HEK293 (cell line): ENCODE data around the gene YWHAG.

ENCODE experiments used
- CTCF ChIA-PET: fragments of 350-600 bp; formaldehyde crosslinking; extraction: SDS; loops from one replicate; lab custom pipeline; 2021; ENCODE audit warnings: antibody characterized with exemption; lab: Yijun Ruan, JAX
- POLR2A ChIA-PET: fragments of 300-600 bp; formaldehyde crosslinking; extraction: SDS; loops from one replicate; lab custom pipeline; 2020; ENCODE audit warnings: antibody characterized with exemption, inconsistent platforms; lab: Yijun Ruan, JAX
- H3K27ac ChIP-seq: fragments of 200-500 bp; sonication (Bioruptor generic); 2 replicates; pipeline ENCODE4 v1.5.1; 2014; ENCODE audit warnings: low read depth, low read length, control low read depth, inconsistent platforms; ENCODE audit errors: extremely low read depth
- H3K36me3 ChIP-seq, 2 experiments: fragments of 200-500 bp in 1 of 2; sonication (Bioruptor generic) in 1 of 2; 1 replicate in 1 of 2; 2 replicates in 1 of 2; pipeline ENCODE4 v1.5.1; 2014 to 2017; ENCODE audit warnings: inconsistent platforms in 2 of 2, low read length in 2 of 2; ENCODE audit not compliant: control insufficient read depth in 2 of 2, insufficient read depth in 1 of 2
- H3K4me1 ChIP-seq: fragments of 200-500 bp; sonication (Bioruptor generic); 2 replicates; pipeline ENCODE4 v1.5.1; 2014; ENCODE audit warnings: mild to moderate bottlenecking, low read length, inconsistent platforms; ENCODE audit not compliant: control insufficient read depth, insufficient read depth
- H3K4me3 ChIP-seq: 2 replicates; pipeline ENCODE4 v1.5.1; 2011; ENCODE audit warnings: low read depth, mild to moderate bottlenecking, control low read depth, low read length, moderate library complexity
- H3K9me3 ChIP-seq: fragments of 200-500 bp; sonication (Bioruptor generic); 2 replicates; pipeline ENCODE4 v1.5.1; 2014; ENCODE audit warnings: low read depth, low read length, inconsistent platforms; ENCODE audit not compliant: control insufficient read depth, insufficient read depth
- GFI1B ChIP-seq: fragments of 450-650 bp; formaldehyde crosslinking; IDR thresholded peaks from 2 replicates; pipeline ENCODE4 v1.5.1; 2016; ENCODE audit warnings: missing biosample characterization, missing genetic modification characterization
- SP3 ChIP-seq: fragments of 450-650 bp; formaldehyde crosslinking; IDR thresholded peaks from 2 replicates; pipeline ENCODE4 v1.5.1; 2016; ENCODE audit warnings: missing biosample characterization, missing genetic modification characterization
- YY2 ChIP-seq: fragments of 450-650 bp; formaldehyde crosslinking; IDR thresholded peaks from 2 replicates; pipeline ENCODE4 v1.5.1; 2016; ENCODE audit warnings: missing biosample characterization, missing genetic modification characterization
- ZBTB17 ChIP-seq: fragments of 450-650 bp; formaldehyde crosslinking; IDR thresholded peaks from 2 replicates; pipeline ENCODE4 v1.5.1; 2016; ENCODE audit warnings: missing biosample characterization, missing genetic modification characterization
- ZBTB21 ChIP-seq: fragments of 450-650 bp; formaldehyde crosslinking; IDR thresholded peaks from 2 replicates; pipeline ENCODE4 v1.5.1; 2017; ENCODE audit warnings: missing biosample characterization, missing genetic modification characterization
- ZNF10 ChIP-seq: fragments of 450-650 bp; formaldehyde crosslinking; IDR thresholded peaks from 2 replicates; pipeline ENCODE4 v1.5.1; 2017; ENCODE audit warnings: missing biosample characterization, missing genetic modification characterization
- ZNF169 ChIP-seq: fragments of 450-650 bp; formaldehyde crosslinking; IDR thresholded peaks from 2 replicates; pipeline ENCODE4 v1.5.1; 2016; ENCODE audit warnings: missing biosample characterization, missing genetic modification characterization
- ZNF214 ChIP-seq: fragments of 450-650 bp; formaldehyde crosslinking; IDR thresholded peaks from 2 replicates; pipeline ENCODE4 v1.5.1; 2017; ENCODE audit warnings: missing biosample characterization, mild to moderate bottlenecking, missing genetic modification characterization, borderline replicate concordance
- ZNF248 ChIP-seq: fragments of 450-650 bp; formaldehyde crosslinking; IDR thresholded peaks from 2 replicates; pipeline ENCODE4 v1.5.1; 2017; ENCODE audit warnings: missing biosample characterization, missing genetic modification characterization
- ZNF394 ChIP-seq: fragments of 450-650 bp; formaldehyde crosslinking; IDR thresholded peaks from 2 replicates; pipeline ENCODE4 v1.5.1; 2016; ENCODE audit warnings: missing biosample characterization, missing genetic modification characterization, mild to moderate bottlenecking, moderate library complexity, borderline replicate concordance
- ZNF544 ChIP-seq: fragments of 450-650 bp; formaldehyde crosslinking; IDR thresholded peaks from 2 replicates; pipeline ENCODE4 v1.5.0; 2017; ENCODE audit warnings: missing biosample characterization, missing genetic modification characterization
- ZNF548 ChIP-seq: fragments of 450-650 bp; formaldehyde crosslinking; IDR thresholded peaks from 2 replicates; pipeline ENCODE4 v1.5.1; 2016; ENCODE audit warnings: missing biosample characterization, missing genetic modification characterization
- ZNF600 ChIP-seq: fragments of 450-650 bp; formaldehyde crosslinking; IDR thresholded peaks from 2 replicates; pipeline ENCODE4 v1.5.1; 2016; ENCODE audit warnings: missing biosample characterization, missing genetic modification characterization
- ZNF701 ChIP-seq: fragments of 450-650 bp; formaldehyde crosslinking; IDR thresholded peaks from 2 replicates; pipeline ENCODE4 v1.5.1; 2016; ENCODE audit warnings: missing biosample characterization, missing genetic modification characterization
- ZNF768 ChIP-seq: fragments of 450-650 bp; formaldehyde crosslinking; IDR thresholded peaks from 2 replicates; pipeline ENCODE4 v1.5.1; 2018; ENCODE audit warnings: missing biosample characterization, mild to moderate bottlenecking, missing genetic modification characterization
- TF ChIP-seq, protein P1 (sequence below): fragments of 450-650 bp; formaldehyde crosslinking; IDR thresholded peaks from 2 replicates; pipeline ENCODE4 v1.5.1; 2017; ENCODE audit warnings: missing biosample characterization, mild to moderate bottlenecking, missing genetic modification characterization, moderate library complexity
- TF ChIP-seq, protein P2 (sequence below): fragments of 450-650 bp; formaldehyde crosslinking; IDR thresholded peaks from 2 replicates; pipeline ENCODE4 v1.5.1; 2016; ENCODE audit warnings: missing biosample characterization, missing genetic modification characterization
- TF ChIP-seq, protein P3 (sequence below): fragments of 450-650 bp; IDR thresholded peaks from 2 replicates; pipeline ENCODE4 v1.5.1; 2018; ENCODE audit warnings: missing biosample characterization, mild to moderate bottlenecking, missing genetic modification characterization
- TF ChIP-seq, protein P4 (sequence below): fragments of 450-650 bp; formaldehyde crosslinking; IDR thresholded peaks from 2 replicates; pipeline ENCODE4 v1.5.1; 2016; ENCODE audit warnings: missing biosample characterization, missing genetic modification characterization, low read depth
- TF ChIP-seq, protein P5 (sequence below): fragments of 450-650 bp; IDR thresholded peaks from 2 replicates; pipeline ENCODE4 v1.5.1; 2018; ENCODE audit warnings: missing biosample characterization, missing genetic modification characterization
- TF ChIP-seq, protein P6 (sequence below): fragments of 450-650 bp; formaldehyde crosslinking; IDR thresholded peaks from 2 replicates; pipeline ENCODE4 v1.5.1; 2016; ENCODE audit warnings: missing biosample characterization, missing genetic modification characterization, low read depth

YWHAG gene

DNA sequence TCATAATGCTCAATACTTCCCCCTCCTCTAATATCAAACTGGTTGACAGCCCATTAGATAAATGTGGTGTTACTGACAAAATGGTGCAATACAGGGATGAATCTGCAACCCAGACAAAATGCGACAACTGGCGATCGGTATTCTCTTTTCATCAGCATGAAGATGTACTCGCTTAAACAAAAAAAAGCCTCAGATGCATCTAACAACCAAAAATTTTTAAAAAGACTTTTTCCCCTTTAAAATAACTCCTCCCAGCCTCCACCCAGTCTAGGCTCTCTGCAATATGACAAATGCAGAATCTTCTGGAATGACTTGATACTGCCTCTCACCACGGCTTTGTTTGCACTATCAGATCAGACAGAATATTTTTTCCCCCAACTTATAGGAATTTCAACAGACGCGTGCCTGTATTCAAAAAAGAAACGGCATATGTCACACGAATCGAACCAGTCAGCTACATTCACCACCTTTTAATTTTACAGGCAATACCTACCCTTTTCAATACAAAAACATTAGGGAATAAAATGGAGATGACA lies 1.2 kb downstream of the YWHAG start:
- Histone ChIP-seq H3K36me3 (peaks cover 0 to 26% of the 10 kb centered on the region in 2 experiments), H3K4me1 (peaks cover 3% of the 10 kb centered on the region; the same call in 1 of the 2 replicates), H3K27ac (peak overlapping the region; percentile 85; the same call in 1 of the 2 replicates), H3K4me3 (peak overlapping the region; percentile 100), H3K9me3 (no peaks in the 10 kb centered on the region)
- CTCF ChIA-PET = interaction anchor here (0.7 to 0.9 kb wide), 2 partner anchors 24 to 179 kb away, joined by 3 read pairs; no protein-coding TSS in a partner anchor
- POLR2A ChIA-PET = interaction anchor here (0.9 to 1.8 kb wide), 2 partner anchors 12 to 24 kb away, joined by 5 to 7 read pairs; no protein-coding TSS in a partner anchor
- peak; percentile 69 for TF ChIP-seq ZBTB17 (tag by site-specific recombination)
- TF ChIP-seq, protein P1, sequence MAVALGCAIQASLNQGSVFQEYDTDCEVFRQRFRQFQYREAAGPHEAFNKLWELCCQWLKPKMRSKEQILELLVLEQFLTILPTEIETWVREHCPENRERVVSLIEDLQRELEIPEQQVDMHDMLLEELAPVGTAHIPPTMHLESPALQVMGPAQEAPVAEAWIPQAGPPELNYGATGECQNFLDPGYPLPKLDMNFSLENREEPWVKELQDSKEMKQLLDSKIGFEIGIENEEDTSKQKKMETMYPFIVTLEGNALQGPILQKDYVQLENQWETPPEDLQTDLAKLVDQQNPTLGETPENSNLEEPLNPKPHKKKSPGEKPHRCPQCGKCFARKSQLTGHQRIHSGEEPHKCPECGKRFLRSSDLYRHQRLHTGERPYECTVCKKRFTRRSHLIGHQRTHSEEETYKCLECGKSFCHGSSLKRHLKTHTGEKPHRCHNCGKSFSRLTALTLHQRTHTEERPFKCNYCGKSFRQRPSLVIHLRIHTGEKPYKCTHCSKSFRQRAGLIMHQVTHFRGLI (tag by site-specific recombination) = no peak
- TF ChIP-seq, protein P2, sequence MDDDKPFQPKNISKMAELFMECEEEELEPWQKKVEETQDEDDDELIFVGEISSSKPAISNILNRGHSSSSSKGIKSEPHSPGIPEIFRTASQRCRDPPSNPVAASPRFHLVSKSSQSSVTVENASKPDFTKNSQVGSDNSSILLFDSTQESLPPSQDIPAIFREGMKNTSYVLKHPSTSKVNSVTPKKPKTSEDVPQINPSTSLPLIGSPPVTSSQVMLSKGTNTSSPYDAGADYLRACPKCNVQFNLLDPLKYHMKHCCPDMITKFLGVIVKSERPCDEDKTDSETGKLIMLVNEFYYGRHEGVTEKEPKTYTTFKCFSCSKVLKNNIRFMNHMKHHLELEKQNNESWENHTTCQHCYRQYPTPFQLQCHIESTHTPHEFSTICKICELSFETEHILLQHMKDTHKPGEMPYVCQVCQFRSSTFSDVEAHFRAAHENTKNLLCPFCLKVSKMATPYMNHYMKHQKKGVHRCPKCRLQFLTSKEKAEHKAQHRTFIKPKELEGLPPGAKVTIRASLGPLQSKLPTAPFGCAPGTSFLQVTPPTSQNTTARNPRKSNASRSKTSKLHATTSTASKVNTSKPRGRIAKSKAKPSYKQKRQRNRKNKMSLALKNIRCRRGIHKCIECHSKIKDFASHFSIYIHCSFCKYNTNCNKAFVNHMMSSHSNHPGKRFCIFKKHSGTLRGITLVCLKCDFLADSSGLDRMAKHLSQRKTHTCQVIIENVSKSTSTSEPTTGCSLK (tag by site-specific recombination) = no peak
- TF ChIP-seq, protein P3, sequence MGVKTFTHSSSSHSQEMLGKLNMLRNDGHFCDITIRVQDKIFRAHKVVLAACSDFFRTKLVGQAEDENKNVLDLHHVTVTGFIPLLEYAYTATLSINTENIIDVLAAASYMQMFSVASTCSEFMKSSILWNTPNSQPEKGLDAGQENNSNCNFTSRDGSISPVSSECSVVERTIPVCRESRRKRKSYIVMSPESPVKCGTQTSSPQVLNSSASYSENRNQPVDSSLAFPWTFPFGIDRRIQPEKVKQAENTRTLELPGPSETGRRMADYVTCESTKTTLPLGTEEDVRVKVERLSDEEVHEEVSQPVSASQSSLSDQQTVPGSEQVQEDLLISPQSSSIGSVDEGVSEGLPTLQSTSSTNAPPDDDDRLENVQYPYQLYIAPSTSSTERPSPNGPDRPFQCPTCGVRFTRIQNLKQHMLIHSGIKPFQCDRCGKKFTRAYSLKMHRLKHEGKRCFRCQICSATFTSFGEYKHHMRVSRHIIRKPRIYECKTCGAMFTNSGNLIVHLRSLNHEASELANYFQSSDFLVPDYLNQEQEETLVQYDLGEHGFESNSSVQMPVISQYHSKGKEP (tag by site-specific recombination) = no peak

DNA sequence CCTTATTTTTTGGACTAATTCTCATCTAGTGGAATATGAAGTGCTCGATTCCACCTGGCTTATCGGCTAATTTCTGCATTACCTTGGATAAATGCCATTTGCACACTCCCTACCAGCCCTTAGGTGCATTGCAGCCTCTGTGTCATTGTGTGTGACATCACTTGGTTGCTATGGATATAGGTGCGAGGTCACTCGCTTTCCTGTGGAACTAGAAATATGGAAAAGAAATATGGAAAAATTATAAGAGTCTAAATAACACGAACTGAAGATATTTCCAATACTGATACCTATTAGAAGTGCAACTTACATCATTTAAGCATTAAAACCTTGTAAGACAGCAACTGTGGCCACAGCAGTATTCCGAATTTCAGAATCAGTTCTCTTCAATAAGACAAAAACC lies 2.0 kb downstream of the YWHAG start:
- CTCF ChIA-PET = interaction anchor here (0.5 to 0.9 kb wide), 3 partner anchors 159 to 334 kb away, joined by 3 to 4 read pairs (median 3); no protein-coding TSS in a partner anchor
- Histone ChIP-seq H3K36me3 (peaks cover 0 to 26% of the 10 kb centered on the region in 2 experiments), H3K4me3 (peak overlapping the region; percentile 100), H3K27ac (no peak overlapping the region), H3K9me3 (no peaks in the 10 kb centered on the region), H3K4me1 (peaks cover 3% of the 10 kb centered on the region; the same call in 1 of the 2 replicates)
- POLR2A ChIA-PET = interaction anchor here (1.1 kb wide), 1 partner anchor 38 kb away, joined by 3 read pairs; no protein-coding TSS in a partner anchor
- TF ChIP-seq ZNF544 (tag by site-specific recombination) (no peak), ZBTB21 (tag by site-specific recombination) (peak; percentile 75), ZNF10 (tag by site-specific recombination) (no peak), ZNF169 (tag by site-specific recombination) (no peak), GFI1B (tag by site-specific recombination) (no peak), SP3 (no peak), ZNF701 (tag by site-specific recombination) (no peak), ZNF600 (peak; percentile 79; the same call in 1 of the 2 replicates), YY2 (tag by site-specific recombination) (no peak), ZNF214 (no peak), ZNF768 (tag by site-specific recombination) (no peak), ZNF248 (tag by site-specific recombination) (no peak), ZNF394 (tag by site-specific recombination) (no peak), ZNF548 (no peak)
- TF ChIP-seq, protein P4, sequence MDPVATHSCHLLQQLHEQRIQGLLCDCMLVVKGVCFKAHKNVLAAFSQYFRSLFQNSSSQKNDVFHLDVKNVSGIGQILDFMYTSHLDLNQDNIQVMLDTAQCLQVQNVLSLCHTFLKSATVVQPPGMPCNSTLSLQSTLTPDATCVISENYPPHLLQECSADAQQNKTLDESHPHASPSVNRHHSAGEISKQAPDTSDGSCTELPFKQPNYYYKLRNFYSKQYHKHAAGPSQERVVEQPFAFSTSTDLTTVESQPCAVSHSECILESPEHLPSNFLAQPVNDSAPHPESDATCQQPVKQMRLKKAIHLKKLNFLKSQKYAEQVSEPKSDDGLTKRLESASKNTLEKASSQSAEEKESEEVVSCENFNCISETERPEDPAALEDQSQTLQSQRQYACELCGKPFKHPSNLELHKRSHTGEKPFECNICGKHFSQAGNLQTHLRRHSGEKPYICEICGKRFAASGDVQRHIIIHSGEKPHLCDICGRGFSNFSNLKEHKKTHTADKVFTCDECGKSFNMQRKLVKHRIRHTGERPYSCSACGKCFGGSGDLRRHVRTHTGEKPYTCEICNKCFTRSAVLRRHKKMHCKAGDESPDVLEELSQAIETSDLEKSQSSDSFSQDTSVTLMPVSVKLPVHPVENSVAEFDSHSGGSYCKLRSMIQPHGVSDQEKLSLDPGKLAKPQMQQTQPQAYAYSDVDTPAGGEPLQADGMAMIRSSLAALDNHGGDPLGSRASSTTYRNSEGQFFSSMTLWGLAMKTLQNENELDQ = no peak
- TF ChIP-seq, protein P5, sequence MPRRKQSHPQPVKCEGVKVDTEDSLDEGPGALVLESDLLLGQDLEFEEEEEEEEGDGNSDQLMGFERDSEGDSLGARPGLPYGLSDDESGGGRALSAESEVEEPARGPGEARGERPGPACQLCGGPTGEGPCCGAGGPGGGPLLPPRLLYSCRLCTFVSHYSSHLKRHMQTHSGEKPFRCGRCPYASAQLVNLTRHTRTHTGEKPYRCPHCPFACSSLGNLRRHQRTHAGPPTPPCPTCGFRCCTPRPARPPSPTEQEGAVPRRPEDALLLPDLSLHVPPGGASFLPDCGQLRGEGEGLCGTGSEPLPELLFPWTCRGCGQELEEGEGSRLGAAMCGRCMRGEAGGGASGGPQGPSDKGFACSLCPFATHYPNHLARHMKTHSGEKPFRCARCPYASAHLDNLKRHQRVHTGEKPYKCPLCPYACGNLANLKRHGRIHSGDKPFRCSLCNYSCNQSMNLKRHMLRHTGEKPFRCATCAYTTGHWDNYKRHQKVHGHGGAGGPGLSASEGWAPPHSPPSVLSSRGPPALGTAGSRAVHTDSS (tag by site-specific recombination) = no peak
- TF ChIP-seq, protein P6, sequence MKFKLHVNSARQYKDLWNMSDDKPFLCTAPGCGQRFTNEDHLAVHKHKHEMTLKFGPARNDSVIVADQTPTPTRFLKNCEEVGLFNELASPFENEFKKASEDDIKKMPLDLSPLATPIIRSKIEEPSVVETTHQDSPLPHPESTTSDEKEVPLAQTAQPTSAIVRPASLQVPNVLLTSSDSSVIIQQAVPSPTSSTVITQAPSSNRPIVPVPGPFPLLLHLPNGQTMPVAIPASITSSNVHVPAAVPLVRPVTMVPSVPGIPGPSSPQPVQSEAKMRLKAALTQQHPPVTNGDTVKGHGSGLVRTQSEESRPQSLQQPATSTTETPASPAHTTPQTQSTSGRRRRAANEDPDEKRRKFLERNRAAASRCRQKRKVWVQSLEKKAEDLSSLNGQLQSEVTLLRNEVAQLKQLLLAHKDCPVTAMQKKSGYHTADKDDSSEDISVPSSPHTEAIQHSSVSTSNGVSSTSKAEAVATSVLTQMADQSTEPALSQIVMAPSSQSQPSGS (tag by site-specific recombination) = 0 out of 2 replicates have a peak, but pooled peaks have one; percentile 39
